MCF 10A (cell line): Measurements from ENCODE around the gene EPHA6. TPM values are rescaled to one million over a fixed set of nuclear protein-coding genes. Genes with fewer than 3 reads are reported as not detected.
"Not testable (repeated sequence)": the region's sequence is repeated elsewhere in the genome, so short reads cannot be mapped to it uniquely, and the experiment has no call there.

Experiments used
- BruUV-seq: library from RNA; stranded (reverse); fragments of 400-500 nt; replicated peaks from 2 replicates; lab custom pipeline; 2021; lab: Mats Ljungman, UMichigan
- CTCF ChIA-PET: fragments of 300-600 bp; sonication (Branson Sonifier 250); formaldehyde crosslinking; extraction: SDS; loops from one replicate; lab custom pipeline; 2021; ENCODE audit warnings: antibody characterized with exemption, inconsistent platforms; lab: Yijun Ruan, JAX
- POLR2A ChIA-PET: fragments of 300-600, 350-650 bp; sonication (Branson Sonifier 250); formaldehyde crosslinking; extraction: SDS; loops from one replicate; lab custom pipeline; 2020; ENCODE audit warnings: antibody characterized with exemption, inconsistent platforms; lab: Yijun Ruan, JAX
- DNase-seq: peaks from one replicate; pipeline ENCODE4 v3.0.0-alpha.2; 2018; ENCODE audit not compliant: unreplicated experiment
- H3K27ac Mint-ChIP-seq: one replicate; pipeline ENCODE4 v1.8.0; 2022; ENCODE audit warnings: mild to moderate bottlenecking, low read depth, mixed read lengths; ENCODE audit not compliant: unreplicated experiment
- H3K27me3 Mint-ChIP-seq: one replicate; pipeline ENCODE4 v1.8.0; 2022; ENCODE audit warnings: mixed read lengths; ENCODE audit not compliant: insufficient read depth, unreplicated experiment
- H3K36me3 Mint-ChIP-seq: one replicate; pipeline ENCODE4 v1.8.0; 2022; ENCODE audit warnings: mild to moderate bottlenecking, moderate library complexity, mixed read lengths; ENCODE audit not compliant: insufficient read depth, unreplicated experiment
- H3K4me1 Mint-ChIP-seq: one replicate; pipeline ENCODE4 v1.8.0; 2022; ENCODE audit warnings: mixed read lengths; ENCODE audit not compliant: insufficient read depth, unreplicated experiment
- H3K4me3 Mint-ChIP-seq: one replicate; pipeline ENCODE4 v1.8.0; 2022; ENCODE audit warnings: mild to moderate bottlenecking, moderate library complexity, mixed read lengths; ENCODE audit not compliant: unreplicated experiment
- H3K9me3 Mint-ChIP-seq: one replicate; pipeline ENCODE4 v1.8.0; 2022; ENCODE audit warnings: mixed read lengths; ENCODE audit not compliant: unreplicated experiment
- CTCF ChIP-seq: fragments of 200-600 bp; IDR thresholded peaks from one replicate; pipeline ENCODE4 v1.8.0; 2022; ENCODE audit warnings: antibody characterized with exemption, mild to moderate bottlenecking; ENCODE audit not compliant: unreplicated experiment
- intact Hi-C: fragments of 100-400 bp; cut with micrococcal nuclease; formaldehyde crosslinking; loops from 2 replicates; pipeline ENCODE4 v1.14.1; 2022
- total RNA-seq: library from RNA; stranded (reverse); gene quantifications from 2 replicates; pipeline ENCODE4 v1.2.3, GENCODE V29; 2022

The EPHA6 gene
- total RNA-seq, 1 experiment from 2014 or later, result 0.33 TPM

DNA sequence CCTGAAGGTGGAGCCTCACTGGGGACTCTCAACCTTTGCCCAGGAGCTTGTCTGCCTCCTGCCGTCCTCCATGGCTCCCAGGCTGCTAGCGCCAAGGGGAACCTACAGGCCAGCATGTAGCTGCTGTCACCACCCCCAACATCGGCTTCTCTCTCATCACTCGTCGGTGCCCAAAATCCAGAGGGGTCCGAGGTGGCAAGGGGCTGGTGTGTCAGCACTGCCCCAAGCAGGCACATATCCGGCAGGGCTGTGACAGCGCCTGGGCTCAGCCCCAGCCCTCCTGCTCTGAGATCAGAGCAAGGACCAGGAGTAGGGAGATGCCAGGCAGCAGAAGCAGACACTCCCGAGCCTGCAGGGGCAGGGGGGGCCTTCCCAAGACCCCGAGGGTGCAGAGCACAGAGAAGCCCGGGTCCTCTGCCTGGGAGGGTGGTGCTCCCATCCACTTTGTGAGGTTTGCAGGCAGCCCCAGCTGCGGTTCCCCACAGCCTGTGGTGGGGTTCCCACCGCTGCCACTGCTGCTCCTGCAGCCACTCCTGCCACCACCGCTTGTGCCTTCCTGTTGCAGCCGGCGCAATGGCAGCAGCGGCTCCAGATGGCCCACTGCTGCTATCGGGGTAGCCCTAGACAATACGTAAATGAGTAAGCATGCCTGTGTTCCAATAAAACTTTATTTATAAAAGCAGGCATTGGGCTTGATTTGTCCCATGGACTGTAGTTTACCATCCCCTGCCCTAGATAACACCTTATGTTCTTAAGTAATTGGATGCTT lies 451.0 kb downstream of the EPHA6 start:
- no TSS peak for BruUV-seq
- CTCF ChIA-PET, result no interaction called here
- H3K4me1 Mint-ChIP-seq, result peaks cover 5% of the 10 kb centered on the region

DNA sequence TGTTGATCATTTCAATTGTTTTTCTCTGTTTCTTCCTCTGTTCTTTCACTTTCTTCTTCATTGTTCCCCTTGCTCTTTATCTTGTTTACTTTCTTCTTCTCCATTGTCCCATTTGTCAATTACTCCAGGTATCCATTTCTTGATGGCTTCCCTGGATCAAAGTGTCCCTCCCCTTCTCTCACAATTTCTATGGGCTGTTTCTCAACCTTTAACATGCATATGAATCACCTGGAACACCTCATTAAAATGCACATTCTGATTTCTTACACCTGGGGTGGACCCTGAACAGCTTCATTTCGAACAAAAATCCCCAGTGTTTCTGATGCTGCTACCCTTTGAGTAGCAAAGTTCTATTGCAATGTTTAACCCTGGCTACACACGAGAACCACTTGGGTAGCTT lies 454.8 kb downstream of the EPHA6 start:
- no peak overlapping the region for H3K27ac Mint-ChIP-seq
- intact Hi-C loops, result no loop called here
- H3K4me1 Mint-ChIP-seq, result peaks cover 5% of the 10 kb centered on the region
- peaks cover 11% of the 10 kb centered on the region for H3K27me3 Mint-ChIP-seq
- ChIA-PET CTCF (no interaction called here), POLR2A (no interaction called here)
- H3K9me3 Mint-ChIP-seq, result no peaks in the 10 kb centered on the region
- no peak for DNase-seq
- H3K4me3 Mint-ChIP-seq, result no peak overlapping the region
- H3K36me3 Mint-ChIP-seq, result no peaks in the 10 kb centered on the region
- TF ChIP-seq CTCF, result no peak
- BruUV-seq, result no TSS peak

More for the DNA sequence above, 451.0 kb downstream of the EPHA6 start:
- Mint-ChIP-seq H3K36me3 (no peaks in the 10 kb centered on the region), H3K4me3 (no peak overlapping the region), H3K27me3 (peaks cover 22% of the 10 kb centered on the region), H3K9me3 (no peaks in the 10 kb centered on the region), H3K27ac (no peak overlapping the region)
- no peak for DNase-seq
- POLR2A ChIA-PET, result interaction anchor here (0.6 kb wide), 1 partner anchor 62 kb away, joined by 3 read pairs; no protein-coding TSS in a partner anchor
- intact Hi-C loops, result no loop called here
- TF ChIP-seq CTCF, result no peak

DNA sequence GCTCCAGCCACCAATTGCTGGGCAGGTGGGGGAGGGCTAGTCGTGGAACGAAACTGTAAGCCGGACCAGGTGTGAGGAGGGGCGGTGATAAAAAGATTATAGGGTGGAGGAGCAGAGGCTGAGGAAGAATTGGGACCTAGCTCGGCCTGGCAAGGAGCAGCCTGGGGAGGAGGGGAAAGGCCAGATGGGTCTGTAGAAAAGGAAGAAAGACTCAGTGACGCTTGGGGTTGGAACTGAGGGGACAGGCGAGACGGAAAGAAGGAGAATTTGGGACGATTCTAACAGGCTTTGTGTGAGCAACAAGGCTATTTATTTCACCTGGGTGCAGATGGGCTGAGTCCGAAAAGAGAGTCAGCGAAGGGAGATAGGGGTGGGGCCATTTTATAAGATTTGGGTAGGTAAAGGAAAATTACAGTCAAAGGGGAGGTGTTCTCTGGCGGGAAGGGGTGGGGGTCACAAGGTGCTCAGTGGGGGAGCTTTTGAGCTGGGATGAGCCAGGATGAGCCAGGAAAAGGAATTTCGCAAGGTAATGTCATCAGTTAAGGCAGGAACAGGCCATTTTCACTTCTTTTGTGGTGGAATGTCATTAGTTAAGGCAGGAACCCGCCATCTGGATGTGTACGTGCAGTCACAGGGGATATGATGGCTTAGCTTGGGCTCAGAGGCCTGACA lies 462.6 kb downstream of the EPHA6 start:
- intact Hi-C loops, CTCF ChIA-PET, POLR2A ChIA-PET: not testable (repeated sequence)

GRCh38 chr3:97277708-97278107 lies 463.3 kb downstream of the EPHA6 start:
- H3K4me3 Mint-ChIP-seq, result no peak overlapping the region
- no peaks in the 10 kb centered on the region for H3K9me3 Mint-ChIP-seq

More for the DNA sequence above, 462.6 kb downstream of the EPHA6 start:
- not testable (repeated sequence) for H3K36me3 Mint-ChIP-seq, H3K27me3 Mint-ChIP-seq, DNase-seq, H3K4me3 Mint-ChIP-seq, BruUV-seq, H3K27ac Mint-ChIP-seq, H3K9me3 Mint-ChIP-seq, H3K4me1 Mint-ChIP-seq

More at GRCh38 chr3:97277708-97278107, 463.3 kb downstream of the EPHA6 start:
- Mint-ChIP-seq H3K4me1 (no peaks in the 10 kb centered on the region), H3K27ac (no peak overlapping the region), H3K27me3 (no peaks in the 10 kb centered on the region), H3K36me3 (no peaks in the 10 kb centered on the region)
- POLR2A ChIA-PET, result no interaction called here
- no peak for DNase-seq
- BruUV-seq, result no TSS peak
- CTCF ChIA-PET, result no interaction called here
- intact Hi-C loops, result no loop called here
- TF ChIP-seq CTCF, result no peak
